GM12875 (cell line): ENCODE data around the gene GLIS1.

ENCODE experiments used
- H3K4me3 ChIP-seq: one replicate; pipeline ENCODE4 v1.5.1; 2011; ENCODE audit warnings: low read depth, low read length, control low read depth
- CTCF ChIP-seq: IDR thresholded peaks from 2 replicates; pipeline ENCODE4 v1.5.1; 2011; ENCODE audit warnings: low read depth, mild to moderate bottlenecking, control low read depth, inconsistent platforms, low read length, moderate library complexity, borderline replicate concordance; ENCODE audit not compliant: insufficient read depth

Gene GLIS1

GRCh38 chr1:53678938-53679825, 59.8 kb downstream of the GLIS1 start:
- no peak overlapping the region for H3K4me3 ChIP-seq
- no peak for TF ChIP-seq CTCF

- TF ChIP-seq CTCF = no peak
- no peak overlapping the region for H3K4me3 ChIP-seq
Measured at GRCh38 chr1:53678507-53678906, 60.5 kb downstream of the GLIS1 start.

GRCh38 chr1:53678046-53678445, 60.9 kb downstream of the GLIS1 start:
- no peak for TF ChIP-seq CTCF
- no peak overlapping the region for H3K4me3 ChIP-seq

- no peak for TF ChIP-seq CTCF
- no peak overlapping the region for H3K4me3 ChIP-seq
Measured at GRCh38 chr1:53677486-53677885, 61.5 kb downstream of the GLIS1 start.

- no peak for TF ChIP-seq CTCF
- H3K4me3 ChIP-seq = no peak overlapping the region
Measured at GRCh38 chr1:53672785-53673184, 66.2 kb downstream of the GLIS1 start.

- H3K4me3 ChIP-seq = no peak overlapping the region
- no peak for TF ChIP-seq CTCF
Measured at GRCh38 chr1:53672243-53672642, 66.7 kb downstream of the GLIS1 start.

GRCh38 chr1:53669621-53670191, 69.3 kb downstream of the GLIS1 start:
- no peak overlapping the region for H3K4me3 ChIP-seq
- TF ChIP-seq CTCF = no peak
